GM12892 (cell line): ENCODE data around the gene NIFK.

ENCODE experiments used
- POLR2A ChIP-seq: IDR thresholded peaks from 2 replicates; pipeline ENCODE4 v1.6.1; 2011; ENCODE audit warnings: low read depth, low read length, control low read depth
- POLR2AphosphoS5 ChIP-seq: IDR thresholded peaks from 2 replicates; pipeline ENCODE4 v1.6.1; 2011; ENCODE audit warnings: low read depth, low read length, control low read depth

DNA sequence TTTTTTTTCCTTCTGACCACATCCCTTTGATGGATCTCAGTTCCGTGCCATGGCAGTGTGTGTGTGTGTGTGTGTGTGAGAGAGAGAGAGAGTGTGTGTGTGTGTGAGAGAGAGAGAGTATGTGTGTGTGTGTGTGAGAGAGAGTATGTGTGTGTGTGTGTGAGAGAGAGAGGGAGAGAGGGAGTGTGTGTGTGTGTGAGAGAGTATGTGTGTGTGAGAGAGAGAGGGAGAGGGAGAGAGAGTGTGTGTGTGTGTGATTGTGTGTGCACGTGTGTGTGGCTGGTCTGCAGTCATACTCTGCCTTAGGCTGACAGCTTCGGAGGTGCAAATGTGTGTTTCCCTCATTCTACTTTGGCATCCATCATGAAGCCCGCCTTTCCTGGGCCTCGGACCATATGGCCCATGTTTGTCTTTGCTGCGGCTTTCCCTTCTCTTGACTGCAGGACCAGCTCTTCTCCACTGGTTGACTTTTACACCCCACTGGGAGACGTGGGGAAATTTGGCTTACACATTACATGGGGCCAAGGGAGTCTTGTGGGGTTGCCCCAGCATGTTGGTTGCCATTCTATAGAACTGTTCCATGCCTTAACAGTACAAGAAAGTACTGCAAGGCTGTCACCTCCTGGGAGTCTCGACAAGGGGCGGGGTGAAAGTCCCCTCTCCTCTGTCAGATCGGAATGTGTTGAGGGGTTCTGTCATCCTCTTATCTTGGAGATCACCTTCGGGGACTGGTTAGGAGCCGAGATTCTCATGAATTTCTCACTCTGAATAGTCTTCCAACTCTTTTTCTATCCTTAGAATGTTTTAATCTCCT is 40.4 kb upstream of the NIFK start:
- TF ChIP-seq POLR2A: no peak
- no peak for TF ChIP-seq POLR2AphosphoS5
